GM21515 (cell line): ENCODE data around the gene ASXL3.

Experiments used
- ATAC-seq: cut with Tn5 transposase; IDR thresholded peaks from one replicate; pipeline ENCODE4 v1.9.1; 2021; ENCODE audit not compliant: unreplicated experiment

The ASXL3 gene

GRCh38 chr18:33712719-33713118 lies 134.7 kb downstream of the ASXL3 start:
- no peak for ATAC-seq

GRCh38 chr18:33716061-33716683 lies 138.2 kb downstream of the ASXL3 start:
- no peak for ATAC-seq

- no peak for ATAC-seq
Observed at GRCh38 chr18:33717339-33717738, 139.3 kb downstream of the ASXL3 start.

GRCh38 chr18:33720133-33720532 lies 142.1 kb downstream of the ASXL3 start:
- ATAC-seq = no peak

- ATAC-seq = no peak
Observed at GRCh38 chr18:33729556-33729955, 151.5 kb downstream of the ASXL3 start.

- ATAC-seq = no peak
Observed at GRCh38 chr18:33733376-33733775, 155.4 kb downstream of the ASXL3 start.

- no peak for ATAC-seq
Observed at GRCh38 chr18:33735428-33735827, 157.4 kb downstream of the ASXL3 start.

GRCh38 chr18:33741760-33742159 lies 163.7 kb downstream of the ASXL3 start:
- no peak for ATAC-seq

- no peak for ATAC-seq
Observed at GRCh38 chr18:33744032-33744697, 166.1 kb downstream of the ASXL3 start.

GRCh38 chr18:33745151-33745795 lies 167.3 kb downstream of the ASXL3 start:
- no peak for ATAC-seq

GRCh38 chr18:33745871-33746545 lies 168.0 kb downstream of the ASXL3 start:
- ATAC-seq = no peak

- no peak for ATAC-seq
Observed at GRCh38 chr18:33749834-33750233, 171.8 kb downstream of the ASXL3 start.

GRCh38 chr18:33750366-33750765 lies 172.3 kb downstream of the ASXL3 start:
- ATAC-seq = no peak

GRCh38 chr18:33751613-33752221 lies 173.7 kb downstream of the ASXL3 start:
- no peak for ATAC-seq

GRCh38 chr18:33755391-33755790 lies 177.4 kb downstream of the ASXL3 start:
- no peak for ATAC-seq

- ATAC-seq = no peak
Observed at GRCh38 chr18:33755931-33756560, 178.0 kb downstream of the ASXL3 start.

- ATAC-seq = no peak
Observed at GRCh38 chr18:33757037-33757436, 179.0 kb downstream of the ASXL3 start.

GRCh38 chr18:33761363-33761762 lies 183.3 kb downstream of the ASXL3 start:
- ATAC-seq = no peak

- no peak for ATAC-seq
Observed at GRCh38 chr18:33781429-33781828, 203.4 kb downstream of the ASXL3 start.
